SIG-M5 treated with dmso at 0.1 percent for 504 hours (cell line): ENCODE measurements around the gene COG8.
"Not testable (repeated sequence)": the region's sequence is repeated elsewhere in the genome, so short reads cannot be mapped to it uniquely, and the experiment has no call there.

Source experiments
- DNase-seq: peaks from one replicate; lab custom pipeline; 2025; ENCODE audit not compliant: unreplicated experiment; lab: John Stamatoyannopoulos, UW

COG8 gene

GRCh38 chr16:69339289-69340094 is at the start of gene COG8, which contains the start of gene NIP7:
Gene COG8, minus strand, starts transcription at chr16:69339564. Its CDS starts 12 bp downstream, at chr16:69339552.
Gene NIP7, plus strand, starts transcription at chr16:69339772. Its CDS starts 58 bp downstream, at chr16:69339830.
- peak; percentile 99 for DNase-seq

GRCh38 chr16:69386596-69386995 is 47.2 kb upstream of the COG8 start:
- no peak for DNase-seq

GRCh38 chr16:69384974-69385373 is 45.6 kb upstream of the COG8 start:
- DNase-seq, result no peak

GRCh38 chr16:69382421-69382820 is 43.1 kb upstream of the COG8 start:
- no peak for DNase-seq

GRCh38 chr16:69381231-69381630 is 41.9 kb upstream of the COG8 start:
- DNase-seq, result no peak

- DNase-seq, result no peak
Measured at GRCh38 chr16:69378760-69379159, 39.4 kb upstream of the COG8 start.

- no peak for DNase-seq
Measured at GRCh38 chr16:69378036-69378435, 38.7 kb upstream of the COG8 start.

- no peak for DNase-seq
Measured at GRCh38 chr16:69376393-69377059, 37.2 kb upstream of the COG8 start.

GRCh38 chr16:69373019-69373418 is 33.7 kb upstream of the COG8 start:
- DNase-seq, result no peak

GRCh38 chr16:69371564-69371963 is 32.2 kb upstream of the COG8 start:
- no peak for DNase-seq

GRCh38 chr16:69368866-69369265 is 29.5 kb upstream of the COG8 start:
- no peak for DNase-seq

- DNase-seq, result no peak
Measured at GRCh38 chr16:69367980-69368379, 28.6 kb upstream of the COG8 start.

- no peak for DNase-seq
Measured at GRCh38 chr16:69366431-69366830, 27.1 kb upstream of the COG8 start.

- DNase-seq, result no peak
Measured at GRCh38 chr16:69365901-69366300, 26.5 kb upstream of the COG8 start.

GRCh38 chr16:69364088-69364487 is 24.7 kb upstream of the COG8 start:
- DNase-seq, result no peak

- no peak for DNase-seq
Measured at GRCh38 chr16:69363281-69363717, 23.9 kb upstream of the COG8 start.

- DNase-seq, result not testable (repeated sequence)
Measured at GRCh38 chr16:69360070-69360469, 20.7 kb upstream of the COG8 start.

- no peak for DNase-seq
Measured at GRCh38 chr16:69351309-69352027, 12.1 kb upstream of the COG8 start, which contains the start of gene TMED6. Gene TMED6, minus strand, starts transcription at chr16:69351786. Its CDS starts 33 bp downstream, at chr16:69351753.

GRCh38 chr16:69350536-69351133 is 11.3 kb upstream of the COG8 start:
- DNase-seq, result no peak

GRCh38 chr16:69349536-69349935 is 10.2 kb upstream of the COG8 start:
- no peak for DNase-seq

- no peak for DNase-seq
Measured at GRCh38 chr16:69348222-69348621, 8.9 kb upstream of the COG8 start.
